ENCODE measurements around the gene ARNT2.

Gene ARNT2

DNA sequence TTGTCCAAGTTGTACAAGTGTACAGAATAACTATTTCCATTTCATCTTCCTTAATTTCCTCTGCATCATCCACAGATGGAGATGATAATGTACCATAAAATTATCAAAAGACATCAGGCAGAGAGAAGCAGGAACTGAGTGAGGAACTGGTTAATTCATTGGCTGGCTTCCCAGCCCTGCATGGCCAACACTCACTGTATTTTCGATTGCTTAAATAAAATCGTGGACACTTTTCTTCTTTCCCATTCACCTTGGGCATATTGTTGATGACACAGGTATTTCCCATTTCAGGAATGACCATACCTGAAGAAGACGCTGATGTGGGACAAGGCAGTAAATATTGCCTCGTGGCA lies 146.7 kb downstream of the ARNT2 start:
- Histone ChIP-seq H3K36me3 (replicated peaks) (peaks cover 8% of the 10 kb centered on the region), H3K4me3 (ENCODE audit: low read depth, low read length) (no peak overlapping the region), H3K27ac (peak overlapping the region; percentile 95), H3K27me3 (replicated peaks) (no peaks in the 10 kb centered on the region)
- TF ChIP-seq, protein P1, sequence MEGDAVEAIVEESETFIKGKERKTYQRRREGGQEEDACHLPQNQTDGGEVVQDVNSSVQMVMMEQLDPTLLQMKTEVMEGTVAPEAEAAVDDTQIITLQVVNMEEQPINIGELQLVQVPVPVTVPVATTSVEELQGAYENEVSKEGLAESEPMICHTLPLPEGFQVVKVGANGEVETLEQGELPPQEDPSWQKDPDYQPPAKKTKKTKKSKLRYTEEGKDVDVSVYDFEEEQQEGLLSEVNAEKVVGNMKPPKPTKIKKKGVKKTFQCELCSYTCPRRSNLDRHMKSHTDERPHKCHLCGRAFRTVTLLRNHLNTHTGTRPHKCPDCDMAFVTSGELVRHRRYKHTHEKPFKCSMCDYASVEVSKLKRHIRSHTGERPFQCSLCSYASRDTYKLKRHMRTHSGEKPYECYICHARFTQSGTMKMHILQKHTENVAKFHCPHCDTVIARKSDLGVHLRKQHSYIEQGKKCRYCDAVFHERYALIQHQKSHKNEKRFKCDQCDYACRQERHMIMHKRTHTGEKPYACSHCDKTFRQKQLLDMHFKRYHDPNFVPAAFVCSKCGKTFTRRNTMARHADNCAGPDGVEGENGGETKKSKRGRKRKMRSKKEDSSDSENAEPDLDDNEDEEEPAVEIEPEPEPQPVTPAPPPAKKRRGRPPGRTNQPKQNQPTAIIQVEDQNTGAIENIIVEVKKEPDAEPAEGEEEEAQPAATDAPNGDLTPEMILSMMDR (IDR thresholded peaks at IDR 0.05; ENCODE audit: low read depth, low read length, missing control alignments), result no peak
- in situ Hi-C loops (cut with HindIII; ENCODE audit: low pct_ligation_motif_present, low sequenced_read_pairs), result no loop called here
- DNase-seq, result peak; percentile 50

DNA sequence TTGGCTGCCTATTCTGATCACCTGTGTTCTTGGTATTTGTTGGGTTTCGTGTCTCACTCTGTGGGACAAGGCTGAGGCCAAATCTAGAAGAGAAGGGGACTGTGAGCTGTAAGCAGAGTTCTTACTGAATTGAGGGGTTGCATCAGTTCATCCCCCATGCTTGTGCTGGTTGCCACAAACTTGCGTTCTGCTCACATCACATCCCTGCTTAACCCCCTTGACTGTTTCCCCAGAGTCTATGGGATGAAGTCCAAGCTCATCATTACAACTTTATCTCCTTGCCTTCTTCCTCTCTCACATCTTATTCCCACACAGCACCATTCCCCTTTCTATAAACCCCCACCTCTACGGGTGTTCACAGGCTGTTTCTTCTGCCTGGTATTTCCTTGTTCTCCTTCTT lies 147.2 kb downstream of the ARNT2 start:
- peak overlapping the region; percentile 95 for H3K27ac ChIP-seq
- no peak overlapping the region for H3K4me3 ChIP-seq (ENCODE audit: low read depth, low read length)
- TF ChIP-seq, protein P1 (IDR thresholded peaks at IDR 0.05; ENCODE audit: low read depth, low read length, missing control alignments), result no peak
- no peaks in the 10 kb centered on the region for H3K27me3 ChIP-seq (replicated peaks)
- in situ Hi-C loops (cut with HindIII; ENCODE audit: low pct_ligation_motif_present, low sequenced_read_pairs), result no loop called here
- DNase-seq, result peak; percentile 19
- H3K36me3 ChIP-seq (replicated peaks), result peaks cover 8% of the 10 kb centered on the region

DNA sequence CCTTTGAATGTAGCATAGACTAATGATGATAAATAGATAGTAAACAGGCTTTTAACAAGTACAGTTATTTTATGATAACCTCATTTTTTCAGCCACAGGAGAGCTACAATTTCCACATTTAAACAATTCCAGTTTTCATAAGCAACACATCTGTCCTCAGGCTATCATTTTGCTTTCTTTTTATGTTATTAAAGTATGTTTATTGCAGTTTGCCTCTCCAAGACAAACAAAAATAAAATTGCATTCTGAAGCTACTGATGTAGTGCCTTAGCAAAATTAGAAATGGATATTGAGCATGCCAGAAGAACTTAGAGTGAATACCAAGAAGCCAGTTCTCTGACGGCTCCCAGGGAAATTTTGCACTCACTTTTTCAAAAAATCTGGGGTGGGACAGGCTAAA lies 150.4 kb downstream of the ARNT2 start:
- DNase-seq, result no peak
- in situ Hi-C loops (cut with HindIII; ENCODE audit: low pct_ligation_motif_present, low sequenced_read_pairs), result no loop called here
- TF ChIP-seq, protein P1 (IDR thresholded peaks at IDR 0.05; ENCODE audit: low read depth, low read length, missing control alignments), result no peak
- Histone ChIP-seq H3K27me3 (replicated peaks) (no peaks in the 10 kb centered on the region), H3K36me3 (replicated peaks) (peaks cover 11% of the 10 kb centered on the region), H3K27ac (no peak overlapping the region), H3K4me3 (ENCODE audit: low read depth, low read length) (no peak overlapping the region)

DNA sequence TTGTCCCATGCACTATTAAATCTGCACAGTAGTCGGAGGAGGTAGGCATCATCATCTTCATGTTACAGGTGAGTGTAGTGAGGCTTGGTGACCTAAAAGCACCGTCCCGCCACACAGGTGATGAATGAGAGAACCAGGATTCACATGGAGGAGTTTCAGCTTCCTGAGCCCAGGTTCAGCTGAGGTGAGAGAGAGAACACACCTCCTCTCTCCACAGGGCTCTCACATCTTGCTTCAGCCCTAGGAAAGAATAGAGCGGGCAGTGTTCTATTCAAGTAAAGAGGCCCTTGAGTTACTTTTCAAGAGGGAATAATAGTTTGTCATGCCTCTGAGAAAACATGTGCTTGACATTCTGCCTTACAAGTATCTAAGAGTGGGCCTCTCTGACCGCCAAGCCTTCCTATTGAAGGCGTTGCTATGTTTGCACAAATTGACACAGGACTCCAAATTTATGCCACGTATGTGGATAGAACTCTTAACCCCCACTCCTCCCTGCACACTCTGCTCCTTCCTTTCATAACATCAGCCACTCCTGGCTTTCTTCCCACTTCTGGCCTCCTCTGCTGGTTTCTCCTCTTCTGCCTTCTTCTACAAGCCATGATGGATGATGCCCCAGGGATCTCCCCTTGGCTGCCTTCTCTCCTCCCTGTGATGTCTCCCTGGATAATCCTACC lies 152.6 kb downstream of the ARNT2 start:
- Histone ChIP-seq H3K27ac (no peak overlapping the region), H3K4me3 (ENCODE audit: low read depth, low read length) (no peak overlapping the region), H3K27me3 (replicated peaks) (no peaks in the 10 kb centered on the region), H3K36me3 (replicated peaks) (peaks cover 11% of the 10 kb centered on the region)
- DNase-seq, result no peak
- in situ Hi-C loops (cut with HindIII; ENCODE audit: low pct_ligation_motif_present, low sequenced_read_pairs), result no loop called here
- TF ChIP-seq, protein P1 (IDR thresholded peaks at IDR 0.05; ENCODE audit: low read depth, low read length, missing control alignments), result no peak

DNA sequence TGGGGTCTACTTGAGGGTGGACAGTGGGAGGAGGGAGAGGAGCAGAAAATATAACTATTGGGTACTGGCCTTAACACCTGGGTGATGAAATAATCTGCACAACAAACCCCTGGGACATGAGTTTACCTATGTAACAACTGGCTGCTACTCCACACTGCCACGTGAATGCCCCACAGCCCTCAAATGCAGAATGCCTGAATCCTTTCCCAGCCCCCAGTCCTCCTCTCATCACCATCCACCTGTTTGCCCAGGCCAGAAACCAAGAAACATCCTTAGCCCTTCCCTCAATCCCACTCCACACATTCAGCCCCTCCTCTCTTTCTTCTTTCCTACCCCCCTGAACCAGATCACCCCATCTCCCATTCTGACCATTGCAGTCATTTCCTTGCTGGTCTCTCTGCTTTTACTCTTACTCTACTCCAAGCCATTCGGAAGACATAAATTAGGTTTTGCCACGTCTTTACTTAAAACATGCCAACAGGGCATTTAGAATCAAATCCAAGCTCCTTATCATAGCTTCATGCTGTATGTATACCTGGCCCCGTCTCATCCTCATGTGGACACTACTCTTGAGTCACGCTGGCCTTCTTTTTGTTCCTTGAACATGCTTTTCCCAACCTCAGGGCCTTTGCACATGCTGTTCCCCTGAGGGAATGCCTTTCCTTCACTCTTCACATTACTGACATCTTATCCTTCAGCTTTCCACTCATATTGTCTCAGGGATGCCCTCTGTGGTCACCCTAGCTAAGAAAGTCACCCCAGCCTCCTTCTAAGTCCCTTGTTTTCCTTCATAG lies 153.5 kb downstream of the ARNT2 start:
- in situ Hi-C loops (cut with HindIII; ENCODE audit: low pct_ligation_motif_present, low sequenced_read_pairs), result no loop called here
- H3K36me3 ChIP-seq (replicated peaks), result peaks cover 11% of the 10 kb centered on the region
- DNase-seq, result no peak

More for the DNA sequence above, 153.5 kb downstream of the ARNT2 start:
- no peak overlapping the region for H3K4me3 ChIP-seq (ENCODE audit: low read depth, low read length)
- H3K27ac ChIP-seq, result no peak overlapping the region
- no peaks in the 10 kb centered on the region for H3K27me3 ChIP-seq (replicated peaks)
- TF ChIP-seq, protein P1 (IDR thresholded peaks at IDR 0.05; ENCODE audit: low read depth, low read length, missing control alignments), result no peak
